HEK293 (cell line): ENCODE measurements around the gene STARD10.
A peak's percentile ranks its signal among the peaks of the same experiment; 100 is the strongest.

ENCODE experiments used
- CTCF ChIA-PET: fragments of 350-600 bp; formaldehyde crosslinking; extraction: SDS; loops from one replicate; lab custom pipeline; 2021; ENCODE audit warnings: antibody characterized with exemption; lab: Yijun Ruan, JAX
- POLR2A ChIA-PET: fragments of 300-600 bp; formaldehyde crosslinking; extraction: SDS; loops from one replicate; lab custom pipeline; 2020; ENCODE audit warnings: antibody characterized with exemption, inconsistent platforms; lab: Yijun Ruan, JAX
- H3K27ac ChIP-seq: fragments of 200-500 bp; sonication (Bioruptor generic); 2 replicates; pipeline ENCODE4 v1.5.1; 2014; ENCODE audit warnings: low read depth, low read length, control low read depth, inconsistent platforms; ENCODE audit errors: extremely low read depth
- H3K36me3 ChIP-seq, 2 experiments: fragments of 200-500 bp in 1 of 2; sonication (Bioruptor generic) in 1 of 2; 1 replicate in 1 of 2; 2 replicates in 1 of 2; pipeline ENCODE4 v1.5.1; 2014 to 2017; ENCODE audit warnings: inconsistent platforms in 2 of 2, low read length in 2 of 2; ENCODE audit not compliant: control insufficient read depth in 2 of 2, insufficient read depth in 1 of 2
- H3K4me1 ChIP-seq: fragments of 200-500 bp; sonication (Bioruptor generic); 2 replicates; pipeline ENCODE4 v1.5.1; 2014; ENCODE audit warnings: mild to moderate bottlenecking, low read length, inconsistent platforms; ENCODE audit not compliant: control insufficient read depth, insufficient read depth
- H3K4me3 ChIP-seq: 2 replicates; pipeline ENCODE4 v1.5.1; 2011; ENCODE audit warnings: low read depth, mild to moderate bottlenecking, control low read depth, low read length, moderate library complexity
- H3K9me3 ChIP-seq: fragments of 200-500 bp; sonication (Bioruptor generic); 2 replicates; pipeline ENCODE4 v1.5.1; 2014; ENCODE audit warnings: low read depth, low read length, inconsistent platforms; ENCODE audit not compliant: control insufficient read depth, insufficient read depth
- AEBP2 ChIP-seq: fragments of 450-650 bp; formaldehyde crosslinking; IDR thresholded peaks from 2 replicates; pipeline ENCODE4 v1.5.1; 2016; ENCODE audit warnings: missing biosample characterization, missing genetic modification characterization, borderline replicate concordance
- HOXA7 ChIP-seq: sonication (generic); formaldehyde crosslinking; IDR thresholded peaks from 2 replicates; pipeline ENCODE4 v1.8.1; 2022; ENCODE audit warnings: missing genetic modification reagents, borderline replicate concordance
- OVOL3 ChIP-seq: fragments of 450-650 bp; formaldehyde crosslinking; IDR thresholded peaks from 2 replicates; pipeline ENCODE4 v1.5.1; 2016; ENCODE audit warnings: missing biosample characterization, missing genetic modification characterization
- SCRT2 ChIP-seq: fragments of 450-650 bp; formaldehyde crosslinking; IDR thresholded peaks from 2 replicates; pipeline ENCODE4 v1.5.1; 2016; ENCODE audit warnings: missing biosample characterization, missing genetic modification characterization
- SP2 ChIP-seq: fragments of 450-650 bp; formaldehyde crosslinking; IDR thresholded peaks from 2 replicates; pipeline ENCODE4 v1.5.1; 2016; ENCODE audit warnings: missing biosample characterization, missing genetic modification characterization
- YY2 ChIP-seq: fragments of 450-650 bp; formaldehyde crosslinking; IDR thresholded peaks from 2 replicates; pipeline ENCODE4 v1.5.1; 2016; ENCODE audit warnings: missing biosample characterization, missing genetic modification characterization
- ZBTB20 ChIP-seq: fragments of 450-650 bp; formaldehyde crosslinking; IDR thresholded peaks from 2 replicates; pipeline ENCODE4 v1.5.1; 2016; ENCODE audit warnings: missing biosample characterization, missing genetic modification characterization
- ZBTB44 ChIP-seq: fragments of 450-650 bp; IDR thresholded peaks from 2 replicates; pipeline ENCODE4 v1.5.1; 2018; ENCODE audit warnings: missing biosample characterization, mild to moderate bottlenecking, missing genetic modification characterization
- ZBTB48 ChIP-seq: fragments of 450-650 bp; formaldehyde crosslinking; IDR thresholded peaks from 2 replicates; pipeline ENCODE4 v1.5.1; 2016; ENCODE audit warnings: missing biosample characterization, missing genetic modification characterization
- ZBTB6 ChIP-seq: fragments of 450-650 bp; formaldehyde crosslinking; IDR thresholded peaks from 2 replicates; pipeline ENCODE4 v1.5.1; 2017; ENCODE audit warnings: missing biosample characterization, missing genetic modification characterization
- ZFP37 ChIP-seq: fragments of 450-650 bp; formaldehyde crosslinking; IDR thresholded peaks from 2 replicates; pipeline ENCODE4 v1.5.1; 2016; ENCODE audit warnings: missing biosample characterization, missing genetic modification characterization
- ZNF10 ChIP-seq: fragments of 450-650 bp; formaldehyde crosslinking; IDR thresholded peaks from 2 replicates; pipeline ENCODE4 v1.5.1; 2017; ENCODE audit warnings: missing biosample characterization, missing genetic modification characterization
- ZNF112 ChIP-seq: fragments of 450-650 bp; formaldehyde crosslinking; IDR thresholded peaks from 2 replicates; pipeline ENCODE4 v1.5.0; 2017; ENCODE audit warnings: missing biosample characterization, missing genetic modification characterization
- ZNF211 ChIP-seq: fragments of 450-650 bp; formaldehyde crosslinking; IDR thresholded peaks from 2 replicates; pipeline ENCODE4 v1.5.1; 2016; ENCODE audit warnings: low read depth, missing biosample characterization, missing genetic modification characterization
- ZNF266 ChIP-seq: fragments of 450-650 bp; formaldehyde crosslinking; IDR thresholded peaks from 2 replicates; pipeline ENCODE4 v1.5.1; 2016; ENCODE audit warnings: missing biosample characterization, missing genetic modification characterization, low read depth
- ZNF341 ChIP-seq: fragments of 450-650 bp; formaldehyde crosslinking; IDR thresholded peaks from 2 replicates; pipeline ENCODE4; 2016; ENCODE audit warnings: low read depth, missing biosample characterization, missing genetic modification characterization
- ZNF488 ChIP-seq: fragments of 450-650 bp; formaldehyde crosslinking; IDR thresholded peaks from 2 replicates; pipeline ENCODE4 v1.5.1; 2016; ENCODE audit warnings: missing biosample characterization, missing genetic modification characterization
- ZNF501 ChIP-seq: fragments of 450-650 bp; formaldehyde crosslinking; IDR thresholded peaks from 2 replicates; pipeline ENCODE4 v1.5.1; 2016; ENCODE audit warnings: missing biosample characterization, missing genetic modification characterization
- ZNF549 ChIP-seq: fragments of 450-650 bp; IDR thresholded peaks from 2 replicates; pipeline ENCODE4 v1.5.1; 2018; ENCODE audit warnings: missing biosample characterization, missing genetic modification characterization, mild to moderate bottlenecking, inconsistent platforms, moderate library complexity
- ZNF777 ChIP-seq: fragments of 450-650 bp; formaldehyde crosslinking; IDR thresholded peaks from 2 replicates; pipeline ENCODE4 v1.5.1; 2017; ENCODE audit warnings: missing biosample characterization, missing genetic modification characterization, borderline replicate concordance
- ZNF791 ChIP-seq: fragments of 450-650 bp; formaldehyde crosslinking; IDR thresholded peaks from 2 replicates; pipeline ENCODE4 v1.5.1; 2016; ENCODE audit warnings: missing biosample characterization, missing genetic modification characterization

The STARD10 gene

GRCh38 chr11:72781063-72781312, 12.9 kb downstream of the STARD10 start:
- POLR2A ChIA-PET = no interaction called here
- H3K4me1 ChIP-seq = no peaks in the 10 kb centered on the region
- H3K27ac ChIP-seq = no peak overlapping the region
- TF ChIP-seq ZNF791 = no peak
- no peak for TF ChIP-seq ZBTB20 (tag by site-specific recombination)
- no peak for TF ChIP-seq SP2
- TF ChIP-seq ZNF501 (tag by site-specific recombination) = no peak
- TF ChIP-seq ZNF777 (tag by site-specific recombination) = no peak
- TF ChIP-seq HOXA7 (CRISPR knock-in tag) = no peak
- no peak for TF ChIP-seq ZNF10 (tag by site-specific recombination)
- TF ChIP-seq, all 188 proteins: peak for 0
- peaks cover 0 to 5% of the 10 kb centered on the region in 2 experiments; a peak in 1 of 3 replicates for H3K36me3 ChIP-seq
- H3K9me3 ChIP-seq = no peaks in the 10 kb centered on the region
- CTCF ChIA-PET = interaction anchor here (2.6 kb wide), 1 partner anchor 13 kb away, joined by 9 read pairs; the partner anchor contains the start of gene STARD10
- peak overlapping the region; percentile 28 for H3K4me3 ChIP-seq

GRCh38 chr11:72780296-72781062, 13.4 kb downstream of the STARD10 start:
- Histone ChIP-seq H3K27ac (no peak overlapping the region), H3K4me3 (peak overlapping the region; percentile 28), H3K36me3 (peaks cover 0 to 5% of the 10 kb centered on the region in 2 experiments; a peak in 1 of 3 replicates), H3K9me3 (no peaks in the 10 kb centered on the region), H3K4me1 (no peaks in the 10 kb centered on the region)
- CTCF ChIA-PET = interaction anchor here (2.6 kb wide), 1 partner anchor 14 kb away, joined by 9 read pairs; the partner anchor contains the start of gene STARD10
- TF ChIP-seq ZNF488 (no peak), ZNF211 (tag by site-specific recombination) (no peak), SCRT2 (tag by site-specific recombination) (peak; percentile 51), ZBTB6 (tag by site-specific recombination) (no peak), ZNF549 (no peak), ZNF112 (no peak), AEBP2 (tag by site-specific recombination) (no peak), ZBTB44 (no peak), ZNF266 (tag by site-specific recombination) (no peak), ZNF341 (peak; percentile 53), ZFP37 (tag by site-specific recombination) (no peak), ZNF791 (no peak), YY2 (tag by site-specific recombination) (no peak), ZBTB48 (tag by site-specific recombination) (peak; percentile 47; the same call in 1 of the 2 replicates), OVOL3 (tag by site-specific recombination) (no peak)
- POLR2A ChIA-PET = no interaction called here
